Measurements from ENCODE around the gene HP1BP3. TPM values are rescaled to one million over a fixed set of nuclear protein-coding genes. Genes with fewer than 3 reads are reported as not detected.

Gene HP1BP3
- total RNA-seq, 1 experiment from 2014 or later = 207 TPM

- no peak for DNase-seq (ENCODE audit: low read depth, low spot score)
- Histone ChIP-seq H3K9me3 (ENCODE audit: control insufficient read depth in 1 of 2, insufficient read depth in 1 of 2, low read depth in 1 of 2, low read length in 2 of 2) (no peaks in the 10 kb centered on the region), H3K9me2 (ENCODE audit: insufficient read depth) (no peaks in the 10 kb centered on the region), H3K9ac (ENCODE audit: low read length) (peak overlapping the region; percentile 68), H4K20me1 (ENCODE audit: insufficient read depth) (no peaks in the 10 kb centered on the region), H3K27me3 (ENCODE audit: insufficient read depth, low read length) (no peaks in the 10 kb centered on the region), H3K4me2 (ENCODE audit: low read length) (peak overlapping the region; percentile 88), H3K4me1 (ENCODE audit: control insufficient read depth in 1 of 2, insufficient read depth in 2 of 2, low read length in 2 of 2) (peaks cover 17 to 49% of the 10 kb centered on the region in 2 experiments), H3K79me2 (ENCODE audit: insufficient read depth, low read length) (peaks cover 5% of the 10 kb centered on the region; the same call in 1 of the 2 replicates), H3K36me3 (ENCODE audit: control insufficient read depth in 1 of 2, insufficient read depth in 2 of 2, low read length in 2 of 2) (no peaks in the 10 kb centered on the region), H3K27ac (ENCODE audit: low read depth, low read length) (peak overlapping the region; percentile 22; the same call in 1 of the 2 replicates), H3K4me3 (replicated peaks in 1 of 2; ENCODE audit: low read depth in 1 of 2, low read length in 2 of 2) (peak overlapping the region; percentile 51 to 56), H2AFZ (ENCODE audit: low read depth, low read length, poor library complexity, severe bottlenecking) (no peak overlapping the region)
- ATAC-seq = peak; percentile 8; the same call in 1 of the 2 replicates
- no peak for TF ChIP-seq EGR1 (IDR thresholded peaks at IDR 0.05; ENCODE audit: low read depth)
- no peak for TF ChIP-seq CBX3 (IDR thresholded peaks at IDR 0.05; ENCODE audit: low read depth)
- TF ChIP-seq RAD21 (IDR thresholded peaks at IDR 0.05; ENCODE audit: low read depth) = no peak
- TF ChIP-seq POLR2AphosphoS5 (IDR thresholded peaks at IDR 0.05; ENCODE audit: low read depth, low read length) = no peak
- TF ChIP-seq ZNF274 (IDR thresholded peaks at IDR 0.05; ENCODE audit: low read depth, low read length) = no peak
- no peak for TF ChIP-seq SRF (IDR thresholded peaks at IDR 0.05; ENCODE audit: low read depth)
- TF ChIP-seq EZH2 (IDR thresholded peaks at IDR 0.05) = no peak
- no peak for TF ChIP-seq ZBTB33 (IDR thresholded peaks at IDR 0.05; ENCODE audit: extremely low read depth, insufficient replicate concordance, low read length)
- TF ChIP-seq SIN3A (IDR thresholded peaks at IDR 0.05; ENCODE audit: low read depth) = no peak
- no peak for TF ChIP-seq POLR2A (IDR thresholded peaks at IDR 0.05; ENCODE audit: borderline replicate concordance, extremely low read depth, insufficient read depth, insufficient read length)
- no peak for TF ChIP-seq FOSL1 (IDR thresholded peaks at IDR 0.05; ENCODE audit: low read depth)
- ChIA-PET CTCF (interaction anchor here (0.8 to 2.7 kb wide), 2 partner anchors 34 to 464 kb away, joined by 4 to 13 read pairs; no protein-coding TSS in a partner anchor), POLR2A (no interaction called here), RAD21 (ENCODE audit: low non-redundant PET in 1 of 2, low total read pairs in 2 of 2, uncharacterized antibody in 2 of 2, unreplicated experiment in 2 of 2) (interaction anchor here in 1 of 2 experiments (1.0 kb wide), 2 partner anchors 34 to 156 kb away, joined by 3 to 5 read pairs; no protein-coding TSS in a partner anchor)
- intact Hi-C loops (cut with micrococcal nuclease) = no loop called here
- no TSS peak for BruUV-seq (replicated peaks)
Measured at GRCh38 chr1:20731057-20731991, 55.8 kb downstream of the HP1BP3 start.

Measured in HCT116 (cell line).